Motor neuron (in vitro differentiated cells): Measurements from ENCODE around the gene SNAP47. TPM values are rescaled to one million over a fixed set of nuclear protein-coding genes. Genes with fewer than 3 reads are reported as not detected.

ENCODE experiments used
- ATAC-seq, 8 experiments: fragments of 200-7000 bp; cut with Tn5 transposase; replicated peaks in 6 of 8; 2 replicates each; pipeline ENCODE4 v1.8.0; 2021; ENCODE audit warnings: mild to moderate bottlenecking in 8 of 8, moderate library complexity in 8 of 8
- H3K27ac ChIP-seq, 2 donors: fragments of 250-450 bp; sonication (Bioruptor Pico); 2 replicates each; pipeline ENCODE4 v1.9.0; 2021; ENCODE audit warnings: antibody characterized with exemption in 2 of 2, mild to moderate bottlenecking in 2 of 2, moderate library complexity in 1 of 2
- H3K4me1 ChIP-seq, 2 donors: fragments of 250-450 bp; sonication (Bioruptor Pico); replicated peaks in 1 of 2; 2 replicates each; pipeline ENCODE4 v1.6.1; 2021; ENCODE audit warnings: antibody characterized with exemption in 2 of 2, mild to moderate bottlenecking in 2 of 2, moderate library complexity in 1 of 2
- H3K4me3 ChIP-seq, 5 donors: fragments of 250-450 bp; sonication (Bioruptor Pico); 2 replicates each; pipeline ENCODE4 v1.9.0; 2021; ENCODE audit warnings: antibody characterized with exemption in 5 of 5, mild to moderate bottlenecking in 5 of 5, moderate library complexity in 4 of 5
- WGBS, 10 experiments: fragments of 450-650 bp; shearing (Covaris generic); methylation state at CpG; one replicate each; pipeline ENCODE4 v1.0.0; 2022; 5-methylcytosine and 5-hydroxymethylcytosine counted together
- in situ Hi-C, 9 experiments: fragments of 400-800 bp; cut with MboI; loops; one replicate each; pipeline ENCODE4 v1.15.0; 2021; ENCODE audit warnings: low sequenced_read_pairs in 9 of 9, low pct_unique_long_range_greater_than_20kb in 2 of 9; ENCODE audit not compliant: unreplicated experiment in 9 of 9
- total RNA-seq, 8 experiments: library from RNA; unstranded; fragments of 300-600 nt; gene quantifications; 2 replicates each; pipeline versions ENCODE4 v1.2.3 to v1.2.4, GENCODE V29; 2022

SNAP47 gene
- total RNA-seq, 8 experiments from 2014 or later = 26.6 to 56.0 (median 40.9) TPM

DNA sequence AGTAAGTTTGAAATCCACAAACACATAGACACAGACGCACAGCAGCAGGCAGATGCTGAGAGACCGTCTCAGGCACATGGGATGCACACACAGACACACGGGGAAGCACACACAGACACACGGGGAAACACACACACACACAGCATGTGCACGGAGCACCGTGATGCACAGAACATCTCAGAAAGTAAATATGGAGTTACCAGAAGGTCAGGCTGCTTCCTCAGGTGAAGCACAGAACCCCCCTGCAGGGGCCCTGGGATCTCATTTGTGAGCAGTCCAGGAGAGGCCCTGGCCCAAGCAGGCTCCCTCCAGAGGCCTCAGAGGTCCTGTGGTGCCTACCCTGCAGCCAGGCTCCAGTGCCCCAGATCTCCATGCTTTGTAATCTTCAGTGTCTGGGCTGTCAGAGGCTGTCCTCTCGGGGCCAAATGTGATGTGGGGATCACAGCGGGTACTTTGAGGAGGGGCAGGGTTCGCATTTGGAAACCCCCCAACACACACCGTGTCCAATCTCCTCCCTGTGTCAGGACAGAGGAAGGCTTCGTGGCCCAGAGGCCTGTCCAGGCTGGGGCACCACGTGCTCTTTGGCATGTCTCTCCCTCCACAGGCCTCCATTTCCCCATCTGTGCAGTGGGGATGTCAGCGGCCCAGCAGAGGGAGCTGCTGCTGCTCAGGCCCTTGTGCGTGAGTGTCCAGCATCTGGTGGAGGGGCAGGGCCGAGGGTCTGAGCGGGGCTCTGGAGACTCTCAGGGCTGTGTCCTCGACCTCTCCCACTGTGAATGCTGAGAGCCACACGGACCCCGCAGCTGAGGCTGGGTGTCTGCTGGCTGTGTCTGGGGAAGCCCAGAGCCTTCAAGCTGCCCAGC, 57.2 kb downstream of the SNAP47 start:
- 12 to 83% (median 75%) methylated on average over 1 to 12 of the region's 19 CpGs; no CpG with 5 or more reads in 3 of the 10 experiments for WGBS, 10 experiments
- ATAC-seq = no peak
- in situ Hi-C loops = loop anchor here in 5 of 9 experiments (25.0 kb wide), 2 partner anchors 145 to 170 kb away; partner anchors contain the start of gene WNT9A (in 4 of the 5)
- Histone ChIP-seq H3K4me1 (peaks cover 7 to 9% of the 10 kb centered on the region in 2 donors), H3K4me3 (no peak overlapping the region), H3K27ac (no peak overlapping the region)

GRCh38 chr1:227793079-227793947, 58.1 kb downstream of the SNAP47 start:
- no peak overlapping the region for H3K27ac ChIP-seq
- no peak overlapping the region for H3K4me3 ChIP-seq
- H3K4me1 ChIP-seq = peaks cover 7 to 9% of the 10 kb centered on the region in 2 donors
- in situ Hi-C loops = loop anchor here in 5 of 9 experiments (25.0 kb wide), 2 partner anchors 144 to 169 kb away; partner anchors contain the start of gene WNT9A (in 4 of the 5)
- ATAC-seq = peak in 1 of 8 experiments; percentile 2
- 14 to 77% (median 66%) methylated on average over 2 to 6 of the region's 10 CpGs; no CpG with 5 or more reads in 4 of the 10 experiments for WGBS, 10 experiments

DNA sequence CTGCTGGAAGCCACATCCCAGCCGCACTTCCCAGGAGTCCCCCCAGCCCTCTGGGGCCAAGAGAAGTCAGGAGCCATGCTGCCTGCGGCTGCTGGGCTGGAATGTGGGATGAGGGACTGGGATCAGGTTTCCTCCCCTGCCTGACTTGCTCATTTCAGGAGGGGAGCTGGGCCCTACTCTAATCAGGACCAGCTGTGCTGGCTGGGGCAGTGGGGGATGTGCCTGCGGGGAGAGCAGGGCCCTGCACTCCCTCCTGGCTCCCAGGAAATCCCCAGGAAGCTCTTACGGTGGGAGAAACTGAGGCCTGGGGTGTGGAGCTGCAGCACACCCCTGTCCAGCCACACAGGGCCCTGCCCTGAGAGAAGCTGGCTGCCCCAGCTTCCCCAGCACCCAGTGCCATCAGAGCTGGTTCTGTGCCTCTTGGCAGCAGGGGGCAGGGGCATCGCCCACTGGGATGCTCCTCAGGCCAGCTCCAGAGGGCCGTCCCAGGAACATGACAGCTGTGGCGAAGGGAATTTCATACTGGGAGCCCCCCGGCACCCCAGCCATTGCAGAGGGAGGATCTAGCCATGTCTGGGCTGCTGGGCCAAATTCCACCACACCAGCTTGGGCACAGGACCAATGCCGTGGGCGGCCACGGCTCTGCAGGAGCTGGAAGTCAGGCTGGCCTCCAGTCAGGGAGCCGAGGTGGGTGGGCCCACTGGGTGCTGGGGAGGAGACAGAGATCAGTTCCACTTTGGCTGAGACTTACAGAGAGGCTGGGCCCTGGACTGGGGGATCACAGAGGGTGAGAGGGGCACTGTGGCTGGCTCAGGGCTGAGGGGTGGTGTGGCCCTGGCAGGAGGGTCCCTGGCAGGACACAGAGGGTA, 58.9 kb downstream of the SNAP47 start:
- in situ Hi-C loops = loop anchor here in 5 of 9 experiments (25.0 kb wide), 2 partner anchors 143 to 168 kb away; partner anchors contain the start of gene WNT9A (in 4 of the 5)
- ATAC-seq = peak in 5 of 8 experiments; percentile 7 to 82 (median 68)
- no peak overlapping the region for H3K27ac ChIP-seq
- 0 to 100% (median 82%) methylated on average over 1 to 8 of the region's 12 CpGs; no CpG with 5 or more reads in 6 of the 10 experiments for WGBS, 10 experiments
- peaks cover 2 to 6% of the 10 kb centered on the region in 2 donors for H3K4me1 ChIP-seq
- H3K4me3 ChIP-seq = no peak overlapping the region

- peaks cover 0 to 4% of the 10 kb centered on the region in 2 donors for H3K4me1 ChIP-seq
- no peak overlapping the region for H3K27ac ChIP-seq
- H3K4me3 ChIP-seq = no peak overlapping the region
- in situ Hi-C loops = loop anchor here in 5 of 9 experiments (25.0 kb wide), 2 partner anchors 142 to 167 kb away; partner anchors contain the start of gene WNT9A (in 4 of the 5)
- 77 to 80% methylated on average over 1 to 4 of the region's 11 CpGs; no CpG with 5 or more reads in 8 of the 10 experiments for WGBS, 10 experiments
- peak in 6 of 8 experiments; percentile 8 to 38 (median 24) for ATAC-seq
These were observed 59.6 kb downstream of the SNAP47 start for GRCh38 chr1:227794817-227795192.

DNA sequence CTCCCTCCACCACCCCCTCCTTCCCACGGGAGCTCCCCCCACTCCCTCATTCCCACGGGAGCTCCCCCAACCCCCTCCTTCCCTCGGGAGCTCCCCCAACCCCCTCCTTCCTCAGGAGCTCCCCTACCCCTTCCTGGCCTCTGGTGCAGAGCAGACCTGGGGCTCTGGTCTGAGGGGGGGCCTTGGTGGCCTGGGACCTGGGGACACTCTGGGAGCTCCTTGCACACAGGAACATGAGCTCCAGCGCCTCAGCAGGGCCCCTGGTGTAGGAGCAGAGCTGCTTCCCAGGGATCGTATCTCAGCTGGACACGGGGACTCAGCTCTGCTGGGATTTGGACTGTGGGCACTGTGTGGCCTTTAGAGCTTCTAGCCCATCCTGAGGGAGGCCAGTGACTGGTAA, 60.5 kb downstream of the SNAP47 start:
- ATAC-seq = no peak
- 60 to 90% (median 82%) methylated on average over 1 to 3 of the region's 6 CpGs; no CpG with 5 or more reads in 6 of the 10 experiments for WGBS, 10 experiments
- in situ Hi-C loops = loop anchor here in 5 of 9 experiments (25.0 kb wide), 2 partner anchors 142 to 167 kb away; partner anchors contain the start of gene WNT9A (in 4 of the 5)
- peaks cover 0 to 4% of the 10 kb centered on the region in 2 donors for H3K4me1 ChIP-seq
- no peak overlapping the region for H3K27ac ChIP-seq
- H3K4me3 ChIP-seq = no peak overlapping the region

DNA sequence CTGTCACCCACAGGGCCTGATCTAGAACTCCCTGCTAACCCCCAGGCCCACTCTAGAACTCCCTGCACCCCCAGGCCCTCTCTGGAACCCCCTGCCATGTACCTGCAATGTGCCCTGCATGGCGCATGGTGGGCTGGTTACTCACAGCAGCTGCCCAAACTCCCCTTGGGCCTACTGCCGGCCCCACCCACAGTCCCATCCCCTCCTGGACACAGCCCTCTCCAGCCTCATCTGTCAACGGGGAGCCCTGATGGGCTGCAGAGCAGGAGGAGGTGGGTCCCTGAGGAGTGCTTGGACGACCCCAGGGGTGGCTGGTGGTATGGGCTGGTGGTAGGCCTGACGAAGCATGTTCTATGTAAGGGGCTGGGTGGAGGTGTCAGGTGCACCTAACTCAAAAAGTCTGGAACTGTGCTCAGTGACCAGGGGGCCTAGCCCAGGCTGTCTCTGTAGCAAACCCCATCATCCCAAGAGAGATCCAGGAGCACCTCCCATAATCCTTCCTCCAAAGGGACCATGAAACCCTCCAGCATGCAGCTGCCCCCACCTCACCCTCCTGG, 61.2 kb downstream of the SNAP47 start:
- 71 to 100% (median 86%) methylated on average over 1 to 5 of the region's 5 CpGs; no CpG with 5 or more reads in 6 of the 10 experiments for WGBS, 10 experiments
- in situ Hi-C loops = loop anchor here in 5 of 9 experiments (25.0 kb wide), 2 partner anchors 141 to 166 kb away; partner anchors contain the start of gene WNT9A (in 4 of the 5)

GRCh38 chr1:227797144-227797543, 61.9 kb downstream of the SNAP47 start:
- no peak overlapping the region for H3K27ac ChIP-seq
- in situ Hi-C loops = loop anchor here in 5 of 9 experiments (25.0 kb wide), 2 partner anchors 140 to 165 kb away; partner anchors contain the start of gene WNT9A (in 4 of the 5)
- H3K4me3 ChIP-seq = no peak overlapping the region
- peaks cover 0 to 3% of the 10 kb centered on the region in 2 donors for H3K4me1 ChIP-seq
- WGBS, 10 experiments = 70 to 100% methylated on average over 1 to 3 of the region's 3 CpGs; no CpG with 5 or more reads in 8 of the 10 experiments
- ATAC-seq = no peak

More for the DNA sequence above, 61.2 kb downstream of the SNAP47 start:
- H3K4me1 ChIP-seq = peaks cover 0 to 4% of the 10 kb centered on the region in 2 donors
- no peak overlapping the region for H3K27ac ChIP-seq
- no peak overlapping the region for H3K4me3 ChIP-seq
- no peak for ATAC-seq

GRCh38 chr1:227797625-227798024, 62.4 kb downstream of the SNAP47 start:
- 61 to 73% (median 65%) methylated on average over 1 to 3 of the region's 3 CpGs; no CpG with 5 or more reads in 2 of the 10 experiments for WGBS, 10 experiments
- H3K4me1 ChIP-seq = no peaks in the 10 kb centered on the region
- ATAC-seq = no peak
- in situ Hi-C loops = loop anchor here in 5 of 9 experiments (25.0 kb wide), 2 partner anchors 140 to 165 kb away; partner anchors contain the start of gene WNT9A (in 4 of the 5)
- no peak overlapping the region for H3K27ac ChIP-seq
- H3K4me3 ChIP-seq = no peak overlapping the region

- Histone ChIP-seq H3K4me3 (no peak overlapping the region), H3K27ac (no peak overlapping the region), H3K4me1 (no peaks in the 10 kb centered on the region)
- no peak for ATAC-seq
- 50 to 100% (median 77%) methylated on average over 1 to 15 of the region's 16 CpGs for WGBS, 10 experiments
- in situ Hi-C loops = loop anchor here in 5 of 9 experiments (25.0 kb wide), 2 partner anchors 139 to 164 kb away; partner anchors contain the start of gene WNT9A (in 4 of the 5)
These were observed 63.0 kb downstream of the SNAP47 start for GRCh38 chr1:227798078-227798802.

DNA sequence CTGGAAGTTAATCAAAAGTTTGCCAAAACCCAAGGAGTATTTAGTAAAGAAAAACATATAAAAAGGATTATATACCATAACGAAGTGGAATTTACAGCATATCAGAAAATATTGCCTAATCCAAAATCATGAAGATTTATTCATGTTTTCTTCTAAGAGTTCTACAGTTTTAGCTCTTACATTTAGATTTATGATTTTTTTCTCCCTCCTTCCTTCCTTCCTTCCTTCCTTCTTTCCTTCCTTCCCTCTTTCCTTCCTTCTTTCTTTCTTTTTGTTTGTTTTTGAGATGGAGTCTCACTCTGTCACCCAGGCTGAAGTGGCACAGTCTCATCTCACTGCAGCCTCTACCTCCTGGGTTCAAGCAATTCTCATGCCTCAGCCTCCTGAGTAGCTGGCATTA, 64.5 kb downstream of the SNAP47 start:
- Histone ChIP-seq H3K4me1 (no peaks in the 10 kb centered on the region), H3K4me3 (no peak overlapping the region), H3K27ac (no peak overlapping the region)
- WGBS, 10 experiments = 29 to 100% (median 56%) methylated on average over 1 of the region's 1 CpG
- no peak for ATAC-seq
- in situ Hi-C loops = loop anchor here in 5 of 9 experiments (25.0 kb wide), 2 partner anchors 138 to 163 kb away; partner anchors contain the start of gene WNT9A (in 4 of the 5)

GRCh38 chr1:227803933-227804332, 68.7 kb downstream of the SNAP47 start:
- in situ Hi-C loops = no loop called here
- no peaks in the 10 kb centered on the region for H3K4me1 ChIP-seq
- H3K4me3 ChIP-seq = no peak overlapping the region
- no peak overlapping the region for H3K27ac ChIP-seq
- no peak for ATAC-seq
